HepG2 (cell line): ENCODE results near the gene TVP23A. TPM values are rescaled to one million over a fixed set of nuclear protein-coding genes. Genes with fewer than 3 reads are reported as not detected.

Experiments
- ATAC-seq: fragments of 200-7000 bp; cut with Tn5 transposase; 3 replicates; pipeline ENCODE4 v1.9.1; 2020; ENCODE audit warnings: mild to moderate bottlenecking, moderate library complexity
- BruUV-seq: library from RNA; stranded (reverse); fragments of 400-500 nt; replicated peaks from 2 replicates; lab custom pipeline; 2021; lab: Mats Ljungman, UMichigan
- CTCF ChIA-PET: fragments of 300-600 bp; formaldehyde crosslinking; extraction: SDS; loops from one replicate; lab custom pipeline; 2021; ENCODE audit warnings: low total read pairs, inconsistent platforms, low intra/inter-chr PET ratio; lab: Yijun Ruan, JAX
- POLR2A ChIA-PET: fragments of 350-600 bp; sonication (Branson Sonifier 250); formaldehyde crosslinking; loops from one replicate; lab custom pipeline; 2020; ENCODE audit warnings: antibody characterized with exemption, inconsistent platforms; lab: Yijun Ruan, JAX
- DNase-seq: peaks from one replicate; pipeline ENCODE4 v3.0.0-alpha.2; 2015; ENCODE audit warnings: low spot score
- FAIRE-seq: peaks from 3 replicates; lab custom pipeline; 2011; peaks lifted over from hg19 to GRCh38; lab: Jason Lieb, UNC
- H2AFZ ChIP-seq: one replicate; pipeline ENCODE4 v1.6.1; 2011; ENCODE audit warnings: low read length, inconsistent platforms
- H3K27ac ChIP-seq: fragments of 300-600 bp; 3 replicates; pipeline ENCODE4 v1.8.0; 2011; ENCODE audit warnings: mixed run types, mild to moderate bottlenecking, mixed read lengths, low read length, inconsistent platforms; ENCODE audit not compliant: insufficient read depth; ENCODE audit errors: extremely low read length
- H3K27me3 ChIP-seq, 2 experiments: fragments of 200-600 bp in 1 of 2; 2 replicates in 1 of 2; 3 replicates in 1 of 2; pipeline versions ENCODE4 v1.6.0 to v1.8.0; 2011; ENCODE audit warnings: low read length in 2 of 2, mild to moderate bottlenecking in 2 of 2, moderate library complexity in 2 of 2, inconsistent platforms in 1 of 2; ENCODE audit not compliant: insufficient read depth in 2 of 2, control insufficient read depth in 1 of 2
- H3K36me3 ChIP-seq, 2 experiments: fragments of 200-600 bp in 1 of 2; replicated peaks in 1 of 2; 2 replicates in 1 of 2; 3 replicates in 1 of 2; pipeline versions ENCODE4 v1.5.1 to v1.8.0; 2011; ENCODE audit warnings: low read length in 2 of 2, inconsistent platforms in 1 of 2; ENCODE audit not compliant: insufficient read depth in 2 of 2, control insufficient read depth in 1 of 2
- H3K4me1 ChIP-seq: 2 replicates; pipeline ENCODE4 v1.5.1; 2012; ENCODE audit warnings: low read length, inconsistent platforms; ENCODE audit not compliant: insufficient read depth
- H3K4me2 ChIP-seq: 2 replicates; pipeline ENCODE4 v1.6.0; 2011; ENCODE audit warnings: low read depth, low read length, inconsistent platforms
- H3K4me3 ChIP-seq, 3 experiments: fragments of 200-600 bp in 1 of 3; sonication (generic), shearing (Covaris generic) in 1 of 3; replicated peaks in 1 of 3; 2 replicates each; pipeline ENCODE4 v1.5.1; 2011 to 2016; ENCODE audit warnings: low read length in 3 of 3, inconsistent platforms in 2 of 3, low read depth in 2 of 3, mild to moderate bottlenecking in 2 of 3, control low read depth in 1 of 3, mixed read lengths in 1 of 3; ENCODE audit not compliant: insufficient read depth in 1 of 3
- H3K79me2 ChIP-seq: one replicate; pipeline ENCODE4 v1.6.1; 2011; ENCODE audit warnings: low read length, inconsistent platforms; ENCODE audit not compliant: insufficient read depth
- H3K9ac ChIP-seq: 2 replicates; pipeline ENCODE4 v1.6.0; 2011; ENCODE audit warnings: mild to moderate bottlenecking, low read depth, low read length, inconsistent platforms; ENCODE audit not compliant: insufficient read depth
- H3K9me3 ChIP-seq: 2 replicates; pipeline ENCODE4 v1.5.1; 2012; ENCODE audit warnings: mild to moderate bottlenecking, low read length
- H4K20me1 ChIP-seq: 2 replicates; pipeline ENCODE4 v1.6.0; 2011; ENCODE audit warnings: inconsistent platforms, mild to moderate bottlenecking, low read length, moderate library complexity; ENCODE audit not compliant: insufficient read depth
- CAMTA2 ChIP-seq: sonication (generic); formaldehyde crosslinking; IDR thresholded peaks from 2 replicates; pipeline ENCODE4 v1.4.0; 2020; ENCODE audit warnings: mild to moderate bottlenecking, missing genetic modification reagents, borderline replicate concordance
- CCAR2 ChIP-seq: fragments of 200-400 bp; formaldehyde crosslinking; optimal IDR thresholded peaks from 2 replicates; pipeline ENCODE3; 2018; ENCODE audit warnings: low read depth, mild to moderate bottlenecking, low read length, moderate library complexity
- DMAP1 ChIP-seq: IDR thresholded peaks from 2 replicates; pipeline ENCODE4 v1.6.1; 2016
- ELF3 ChIP-seq: IDR thresholded peaks from 2 replicates; pipeline ENCODE4 v1.6.1; 2016; ENCODE audit warnings: missing genetic modification reagents, missing compliant biosample characterization
- HNF4A ChIP-seq: sonication (generic); formaldehyde crosslinking; IDR thresholded peaks from 2 replicates; pipeline ENCODE4 v1.4.0; 2020; ENCODE audit warnings: missing genetic modification reagents
- HNRNPK ChIP-seq: fragments of 200-400 bp; formaldehyde crosslinking; IDR thresholded peaks from 2 replicates; pipeline ENCODE4 v1.6.1; 2018; ENCODE audit warnings: low read length, low read depth, moderate library complexity, mild to moderate bottlenecking; ENCODE audit not compliant: poor library complexity, severe bottlenecking
- ISX ChIP-seq: sonication (generic); formaldehyde crosslinking; conservative IDR thresholded peaks from 2 replicates; pipeline ENCODE4 v1.5.0; 2020; ENCODE audit warnings: missing genetic modification reagents
- MIXL1 ChIP-seq: IDR thresholded peaks from 2 replicates; pipeline ENCODE4 v1.6.1; 2016
- NPAS2 ChIP-seq: sonication (generic); formaldehyde crosslinking; IDR thresholded peaks from 2 replicates; pipeline ENCODE4 v1.8.0; 2022; ENCODE audit warnings: mild to moderate bottlenecking, missing genetic modification reagents, borderline replicate concordance
- SIN3A ChIP-seq: IDR thresholded peaks from 2 replicates; pipeline ENCODE4 v1.6.1; 2011; ENCODE audit warnings: low read depth, mild to moderate bottlenecking, control low read depth, low read length, borderline replicate concordance
- SMARCC2 ChIP-seq: fragments of 450-650 bp; IDR thresholded peaks from 2 replicates; pipeline ENCODE4 v1.6.1; 2017; ENCODE audit warnings: antibody characterized with exemption, mild to moderate bottlenecking
- TAF15 ChIP-seq: fragments of 200-400 bp; formaldehyde crosslinking; IDR thresholded peaks from one replicate; pipeline ENCODE4 v1.6.1; 2018; ENCODE audit warnings: mild to moderate bottlenecking, low read depth, low read length; ENCODE audit not compliant: poor library complexity, severe bottlenecking
- YEATS4 ChIP-seq: sonication (generic); formaldehyde crosslinking; IDR thresholded peaks from 2 replicates; pipeline ENCODE4 v1.4.0; 2020; ENCODE audit warnings: missing genetic modification reagents, borderline replicate concordance
- ZBTB7B ChIP-seq: sonication (generic); formaldehyde crosslinking; IDR thresholded peaks from 2 replicates; pipeline ENCODE4 v1.4.0; 2020; ENCODE audit warnings: missing genetic modification reagents
- ZBTB8A ChIP-seq: sonication (generic); formaldehyde crosslinking; IDR thresholded peaks from 2 replicates; pipeline ENCODE4 v1.4.0; 2020; ENCODE audit warnings: mild to moderate bottlenecking, low read depth, missing genetic modification reagents, borderline replicate concordance
- ZNF432 ChIP-seq: sonication (generic); formaldehyde crosslinking; IDR thresholded peaks from 2 replicates; pipeline ENCODE4 v1.5.0; 2020; ENCODE audit warnings: missing genetic modification reagents, mild to moderate bottlenecking, borderline replicate concordance
- ZNF501 ChIP-seq: sonication (generic); formaldehyde crosslinking; IDR thresholded peaks from 2 replicates; pipeline ENCODE4 v1.5.1; 2020; ENCODE audit warnings: mild to moderate bottlenecking, moderate library complexity, missing genetic modification reagents
- ZNF615 ChIP-seq: sonication (generic); formaldehyde crosslinking; IDR thresholded peaks from 2 replicates; pipeline ENCODE4 v1.5.0; 2020; ENCODE audit warnings: mild to moderate bottlenecking, missing genetic modification reagents, borderline replicate concordance
- WGBS: methylation state at CpG from one replicate; pipeline ENCODE4 v1.1.6; 2017; ENCODE audit warnings: low lambda C conversion rate; 5-methylcytosine and 5-hydroxymethylcytosine counted together
- in situ Hi-C: cut with HindIII; loops from 2 replicates; pipeline ENCODE4 v1.10.0; 2017; ENCODE audit warnings: low pct_unique_long_range_greater_than_20kb; ENCODE audit not compliant: extremely low pct_ligation_motif_present
- intact Hi-C: fragments of 100-400 bp; cut with micrococcal nuclease; formaldehyde crosslinking; loops from one replicate; pipeline ENCODE4 v1.10.0; 2022; ENCODE audit not compliant: unreplicated experiment
- polyA plus RNA-seq, 8 experiments: library from polyadenylated mRNA; depleted of rRNA in 3 of 8; stranded (reverse) in 7 of 8; unstranded in 1 of 8; fragments of >200 nt; fragmentation: Illumina TruSeq in 4 of 8; extraction: Trizol in 4 of 8; gene quantifications; 2 replicates each; pipeline versions ENCODE4 v1.2.1 to v1.2.3, GENCODE V29; 2011 to 2016; ENCODE audit warnings: low read depth in 4 of 8, missing spikeins in 1 of 8, mixed read lengths in 1 of 8; ENCODE audit not compliant: insufficient read depth in 1 of 8
- total RNA-seq, 5 experiments: library from RNA; depleted of rRNA; stranded (reverse); fragments of >200 nt; fragmentation: Illumina TruSeq; extraction: Trizol; gene quantifications; 2 replicates each; pipeline ENCODE4 v1.2.3, GENCODE V29; 2016; ENCODE audit warnings: low read depth in 1 of 5
- TF ChIP-seq, protein P1 (sequence below): sonication (generic); formaldehyde crosslinking; IDR thresholded peaks from 2 replicates; pipeline ENCODE4 v1.5.1; 2020; ENCODE audit warnings: missing genetic modification reagents, mild to moderate bottlenecking, borderline replicate concordance
- TF ChIP-seq, protein P2 (sequence below): IDR thresholded peaks from 2 replicates; pipeline ENCODE4 v1.6.1; 2016; ENCODE audit warnings: control low read depth
- TF ChIP-seq, protein P3 (sequence below): sonication (generic); formaldehyde crosslinking; IDR thresholded peaks from 2 replicates; pipeline ENCODE4 v1.5.0; 2020; ENCODE audit warnings: mild to moderate bottlenecking, low read depth, missing genetic modification reagents, borderline replicate concordance

The TVP23A gene
- total and polyA plus RNA-seq, 2 of the 13 experiments (the other 11 are each of a cell fraction or from before 2014, with no cell fraction given) = not detected

DNA sequence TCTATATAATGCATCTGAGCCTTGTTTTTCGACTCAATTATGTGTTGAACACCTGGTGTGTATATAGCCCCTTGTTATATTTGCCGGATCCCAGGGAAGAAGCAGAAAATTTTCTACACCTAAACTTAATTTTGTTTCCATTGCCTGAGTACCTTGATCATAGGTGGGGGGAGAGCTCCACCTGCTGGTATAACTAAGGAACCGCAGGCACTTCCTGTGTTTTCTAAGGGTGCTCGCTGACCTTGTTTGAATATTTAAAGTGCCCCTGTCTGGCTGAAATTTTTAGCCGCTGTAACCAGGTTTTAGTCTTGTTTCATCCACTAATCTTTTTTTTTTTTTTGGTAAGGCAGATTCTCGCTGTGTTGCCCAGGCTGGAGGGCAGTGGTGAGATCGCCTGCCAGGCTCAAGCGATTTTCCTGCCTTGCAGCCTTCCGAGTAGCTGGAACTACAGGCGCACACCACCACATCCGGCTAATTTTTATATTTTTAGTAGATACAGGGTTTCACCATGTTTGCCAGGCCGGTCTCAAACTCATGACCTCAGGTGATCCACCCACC lies 81.4 kb downstream of the TVP23A start:
- Histone ChIP-seq H3K27me3 (no peaks in the 10 kb centered on the region), H3K36me3 (no peaks in the 10 kb centered on the region), H3K4me2 (peak overlapping the region; percentile 85), H3K27ac (no peak overlapping the region), H4K20me1 (no peaks in the 10 kb centered on the region), H2AFZ (no peak overlapping the region), H3K79me2 (no peaks in the 10 kb centered on the region), H3K4me3 (peak overlapping the region; percentile 11 to 59 (median 13); a peak in 4 of 6 replicates), H3K4me1 (peaks cover 29% of the 10 kb centered on the region), H3K9me3 (0 out of 2 replicates have a peak, but pooled peaks cover 3% of the 10 kb centered on the region), H3K9ac (peak overlapping the region; percentile 49; the same call in 1 of the 2 replicates)
- ATAC-seq (peak; percentile 68), FAIRE-seq (peak; percentile 86), DNase-seq (peak; percentile 76)
- POLR2A ChIA-PET = interaction anchor here (0.6 to 1.2 kb wide), 4 partner anchors 9 to 406 kb away, joined by 3 to 6 read pairs (median 4); no protein-coding TSS in a partner anchor
- WGBS = 25% methylated on average over 12 of the region's 12 CpGs
- no TSS peak for BruUV-seq
- intact Hi-C loops = loop anchor here (1.0 to 10.0 kb wide), 7 partner anchors 69 to 480 kb away; partner anchors contain the start of genes ATF7IP2 and EMP2
- CTCF ChIA-PET = interaction anchor here (0.7 to 7.5 kb wide), 9 partner anchors 13 to 480 kb away, joined by 3 to 136 read pairs (median 12); partner anchors contain the start of gene EMP2
- in situ Hi-C loops = loop anchor here (5.0 kb wide), 3 partner anchors 220 to 480 kb away; no protein-coding TSS in a partner anchor
- TF ChIP-seq YEATS4 (CRISPR knock-in tag) = no peak
- TF ChIP-seq ZBTB7B (CRISPR knock-in tag) = no peak
- no peak for TF ChIP-seq NPAS2 (CRISPR knock-in tag)
- TF ChIP-seq, protein P1, sequence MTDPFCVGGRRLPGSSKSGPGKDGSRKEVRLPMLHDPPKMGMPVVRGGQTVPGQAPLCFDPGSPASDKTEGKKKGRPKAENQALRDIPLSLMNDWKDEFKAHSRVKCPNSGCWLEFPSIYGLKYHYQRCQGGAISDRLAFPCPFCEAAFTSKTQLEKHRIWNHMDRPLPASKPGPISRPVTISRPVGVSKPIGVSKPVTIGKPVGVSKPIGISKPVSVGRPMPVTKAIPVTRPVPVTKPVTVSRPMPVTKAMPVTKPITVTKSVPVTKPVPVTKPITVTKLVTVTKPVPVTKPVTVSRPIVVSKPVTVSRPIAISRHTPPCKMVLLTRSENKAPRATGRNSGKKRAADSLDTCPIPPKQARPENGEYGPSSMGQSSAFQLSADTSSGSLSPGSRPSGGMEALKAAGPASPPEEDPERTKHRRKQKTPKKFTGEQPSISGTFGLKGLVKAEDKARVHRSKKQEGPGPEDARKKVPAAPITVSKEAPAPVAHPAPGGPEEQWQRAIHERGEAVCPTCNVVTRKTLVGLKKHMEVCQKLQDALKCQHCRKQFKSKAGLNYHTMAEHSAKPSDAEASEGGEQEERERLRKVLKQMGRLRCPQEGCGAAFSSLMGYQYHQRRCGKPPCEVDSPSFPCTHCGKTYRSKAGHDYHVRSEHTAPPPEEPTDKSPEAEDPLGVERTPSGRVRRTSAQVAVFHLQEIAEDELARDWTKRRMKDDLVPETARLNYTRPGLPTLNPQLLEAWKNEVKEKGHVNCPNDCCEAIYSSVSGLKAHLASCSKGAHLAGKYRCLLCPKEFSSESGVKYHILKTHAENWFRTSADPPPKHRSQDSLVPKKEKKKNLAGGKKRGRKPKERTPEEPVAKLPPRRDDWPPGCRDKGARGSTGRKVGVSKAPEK (CRISPR knock-in tag) = no peak
- TF ChIP-seq HNF4A (CRISPR knock-in tag) = no peak
- TF ChIP-seq ZNF615 (CRISPR knock-in tag) = no peak
- TF ChIP-seq ISX = no peak
- no peak for TF ChIP-seq SMARCC2
- TF ChIP-seq SIN3A = no peak
- TF ChIP-seq, protein P2, sequence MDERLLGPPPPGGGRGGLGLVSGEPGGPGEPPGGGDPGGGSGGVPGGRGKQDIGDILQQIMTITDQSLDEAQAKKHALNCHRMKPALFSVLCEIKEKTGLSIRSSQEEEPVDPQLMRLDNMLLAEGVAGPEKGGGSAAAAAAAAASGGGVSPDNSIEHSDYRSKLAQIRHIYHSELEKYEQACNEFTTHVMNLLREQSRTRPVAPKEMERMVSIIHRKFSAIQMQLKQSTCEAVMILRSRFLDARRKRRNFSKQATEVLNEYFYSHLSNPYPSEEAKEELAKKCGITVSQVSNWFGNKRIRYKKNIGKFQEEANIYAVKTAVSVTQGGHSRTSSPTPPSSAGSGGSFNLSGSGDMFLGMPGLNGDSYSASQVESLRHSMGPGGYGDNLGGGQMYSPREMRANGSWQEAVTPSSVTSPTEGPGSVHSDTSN (CRISPR knock-in tag) = no peak
- TF ChIP-seq ELF3 (CRISPR knock-in tag) = peak; percentile 36; the same call in 1 of the 2 replicates
- no peak for TF ChIP-seq CAMTA2 (CRISPR knock-in tag)
- no peak for TF ChIP-seq CCAR2
- 0 out of 2 replicates have a peak, but pooled peaks have one; percentile 26 for TF ChIP-seq ZNF501 (CRISPR knock-in tag)
- no peak for TF ChIP-seq DMAP1 (CRISPR knock-in tag)
- TF ChIP-seq ZBTB8A = no peak
- no peak for TF ChIP-seq ZNF432 (CRISPR knock-in tag)
- TF ChIP-seq HNRNPK = no peak
- peak; percentile 77; the same call in 1 of the 2 replicates for TF ChIP-seq MIXL1 (CRISPR knock-in tag)
- no peak for TF ChIP-seq TAF15
- TF ChIP-seq, protein P3, sequence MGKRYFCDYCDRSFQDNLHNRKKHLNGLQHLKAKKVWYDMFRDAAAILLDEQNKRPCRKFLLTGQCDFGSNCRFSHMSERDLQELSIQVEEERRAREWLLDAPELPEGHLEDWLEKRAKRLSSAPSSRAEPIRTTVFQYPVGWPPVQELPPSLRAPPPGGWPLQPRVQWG (CRISPR knock-in tag) = no peak
